ENCODE results near the gene VASN. TPM values are rescaled to one million over a fixed set of nuclear protein-coding genes. Genes with fewer than 3 reads are reported as not detected.

The VASN gene
- total RNA-seq, 1 donor from 2014 or later: 37.6 TPM

DNA sequence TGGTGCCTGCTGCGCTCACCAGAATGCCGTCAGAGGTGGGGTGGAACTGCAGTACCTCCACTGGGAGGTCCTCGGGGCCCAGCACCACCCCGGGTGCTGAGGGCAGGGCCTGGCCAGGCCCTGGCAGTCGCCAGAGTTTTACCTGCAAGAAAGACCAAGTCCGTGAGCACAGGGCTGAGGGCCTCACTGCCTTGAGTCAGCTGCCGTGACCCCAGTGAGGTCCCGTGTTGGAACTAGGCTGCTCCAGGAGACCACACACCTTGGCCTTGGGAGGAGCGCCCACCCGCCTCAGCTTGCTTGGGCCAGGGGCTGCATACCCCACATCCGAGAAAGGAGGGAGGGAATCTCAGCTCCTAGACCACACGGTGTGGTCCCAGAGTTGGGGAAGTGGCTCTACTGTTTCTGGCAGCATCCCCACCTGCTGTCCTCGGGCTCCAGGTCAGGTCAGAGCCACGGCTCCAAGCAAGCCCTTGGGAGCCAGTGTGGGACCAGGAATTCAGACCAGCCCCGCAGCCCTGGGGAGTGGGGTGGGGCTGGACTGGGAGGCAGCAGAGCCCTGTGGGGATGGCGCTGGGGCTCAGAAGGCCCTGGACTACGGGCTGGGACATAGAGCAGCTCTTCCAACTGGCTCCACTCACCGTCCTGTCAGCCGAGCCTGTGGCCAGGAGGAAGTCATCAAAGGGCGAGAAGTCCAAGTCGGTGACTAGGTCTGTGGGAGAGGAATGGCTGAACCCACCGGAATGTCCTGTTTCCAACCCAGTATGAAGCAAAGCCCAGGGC is 36.1 kb downstream of the VASN start:
- Mint-ChIP-seq H3K4me1 (peaks cover 2% of the 10 kb centered on the region), H3K4me3 (no peak overlapping the region)
- TF ChIP-seq, protein P1, sequence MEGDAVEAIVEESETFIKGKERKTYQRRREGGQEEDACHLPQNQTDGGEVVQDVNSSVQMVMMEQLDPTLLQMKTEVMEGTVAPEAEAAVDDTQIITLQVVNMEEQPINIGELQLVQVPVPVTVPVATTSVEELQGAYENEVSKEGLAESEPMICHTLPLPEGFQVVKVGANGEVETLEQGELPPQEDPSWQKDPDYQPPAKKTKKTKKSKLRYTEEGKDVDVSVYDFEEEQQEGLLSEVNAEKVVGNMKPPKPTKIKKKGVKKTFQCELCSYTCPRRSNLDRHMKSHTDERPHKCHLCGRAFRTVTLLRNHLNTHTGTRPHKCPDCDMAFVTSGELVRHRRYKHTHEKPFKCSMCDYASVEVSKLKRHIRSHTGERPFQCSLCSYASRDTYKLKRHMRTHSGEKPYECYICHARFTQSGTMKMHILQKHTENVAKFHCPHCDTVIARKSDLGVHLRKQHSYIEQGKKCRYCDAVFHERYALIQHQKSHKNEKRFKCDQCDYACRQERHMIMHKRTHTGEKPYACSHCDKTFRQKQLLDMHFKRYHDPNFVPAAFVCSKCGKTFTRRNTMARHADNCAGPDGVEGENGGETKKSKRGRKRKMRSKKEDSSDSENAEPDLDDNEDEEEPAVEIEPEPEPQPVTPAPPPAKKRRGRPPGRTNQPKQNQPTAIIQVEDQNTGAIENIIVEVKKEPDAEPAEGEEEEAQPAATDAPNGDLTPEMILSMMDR (IDR thresholded peaks at IDR 0.05; ENCODE audit: unreplicated experiment): no peak

DNA sequence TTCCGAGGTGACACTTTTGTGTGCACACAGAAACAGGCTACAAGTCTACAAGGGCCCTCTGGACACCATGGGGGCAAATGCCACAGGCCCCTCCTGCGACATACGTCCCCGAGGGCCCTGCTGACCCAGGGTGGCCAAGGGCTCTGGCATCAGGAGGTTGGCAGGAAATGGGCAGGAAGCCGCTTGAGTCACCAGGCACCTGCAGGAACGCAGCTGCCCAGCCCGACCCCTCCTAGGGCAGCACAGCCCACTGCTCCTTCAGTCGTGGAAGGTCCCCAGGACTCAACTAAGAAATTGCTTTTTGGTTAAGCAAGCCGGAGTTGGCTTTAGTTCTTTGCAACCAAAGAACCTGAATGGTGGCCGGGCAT is 36.7 kb downstream of the VASN start:
- TF ChIP-seq, protein P1 (IDR thresholded peaks at IDR 0.05; ENCODE audit: unreplicated experiment): no peak
- no peak for DNase-seq (ENCODE audit: low spot score in 2 of 2, unreplicated experiment in 2 of 2)
- Mint-ChIP-seq H3K4me1 (peaks cover 2% of the 10 kb centered on the region), H3K27ac (no peak overlapping the region), H3K9me3 (no peaks in the 10 kb centered on the region), H3K27me3 (ENCODE audit: low read depth) (no peaks in the 10 kb centered on the region), H3K4me3 (no peak overlapping the region), H3K36me3 (no peaks in the 10 kb centered on the region)

More for the DNA sequence above, 36.1 kb downstream of the VASN start:
- H3K27me3 Mint-ChIP-seq (ENCODE audit: low read depth): no peaks in the 10 kb centered on the region
- DNase-seq (ENCODE audit: low spot score in 2 of 2, unreplicated experiment in 2 of 2): no peak
- H3K9me3 Mint-ChIP-seq: no peaks in the 10 kb centered on the region
- H3K27ac Mint-ChIP-seq: no peak overlapping the region
- no peaks in the 10 kb centered on the region for H3K36me3 Mint-ChIP-seq

DNA sequence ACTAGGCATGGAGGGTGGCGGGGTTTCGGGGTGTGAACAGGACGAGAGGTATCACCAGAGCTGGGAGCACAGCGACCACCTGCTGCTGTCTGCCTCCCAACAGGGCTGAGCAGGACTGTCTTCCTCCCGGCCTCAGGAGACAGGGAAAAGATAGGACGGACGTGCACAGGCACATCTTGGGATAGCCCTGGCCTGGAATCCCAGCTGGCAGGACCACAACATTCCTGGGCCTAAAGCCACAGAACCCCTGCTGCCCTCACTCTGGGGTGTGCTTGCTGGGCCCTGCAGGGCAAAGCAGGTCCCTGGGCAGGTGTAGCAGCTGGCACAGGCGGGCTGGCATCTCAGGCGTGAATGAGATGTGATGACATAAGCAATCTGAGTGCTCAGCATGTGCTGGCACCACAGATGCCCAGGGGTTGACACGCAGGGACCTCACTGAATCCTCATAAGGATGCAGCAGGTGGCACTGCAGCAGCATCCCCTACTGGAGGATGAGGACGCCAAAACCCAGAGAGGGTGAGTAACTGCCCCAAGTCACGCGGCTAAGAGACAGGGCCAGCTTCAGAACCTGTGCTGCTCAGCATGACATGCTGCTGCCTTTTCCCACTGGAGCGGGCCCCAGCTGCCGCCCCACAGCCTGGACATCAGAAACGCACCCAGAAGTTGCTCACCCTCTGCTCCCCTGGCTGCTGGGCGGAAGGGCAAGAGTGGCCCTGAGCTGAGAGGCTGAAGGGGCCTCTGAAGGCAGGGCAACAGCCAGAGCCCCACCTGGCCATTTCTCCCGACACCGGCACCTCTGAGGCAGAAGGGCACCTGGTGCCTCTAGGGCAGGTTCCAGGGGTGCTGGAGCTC is 37.7 kb downstream of the VASN start:
- Mint-ChIP-seq H3K27me3 (ENCODE audit: low read depth) (no peaks in the 10 kb centered on the region), H3K27ac (no peak overlapping the region), H3K36me3 (no peaks in the 10 kb centered on the region), H3K4me1 (peaks cover under 1% of the 10 kb centered on the region), H3K4me3 (no peak overlapping the region), H3K9me3 (no peaks in the 10 kb centered on the region)
- DNase-seq (ENCODE audit: low spot score in 2 of 2, unreplicated experiment in 2 of 2): no peak
- TF ChIP-seq, protein P1 (IDR thresholded peaks at IDR 0.05; ENCODE audit: unreplicated experiment): no peak

DNA sequence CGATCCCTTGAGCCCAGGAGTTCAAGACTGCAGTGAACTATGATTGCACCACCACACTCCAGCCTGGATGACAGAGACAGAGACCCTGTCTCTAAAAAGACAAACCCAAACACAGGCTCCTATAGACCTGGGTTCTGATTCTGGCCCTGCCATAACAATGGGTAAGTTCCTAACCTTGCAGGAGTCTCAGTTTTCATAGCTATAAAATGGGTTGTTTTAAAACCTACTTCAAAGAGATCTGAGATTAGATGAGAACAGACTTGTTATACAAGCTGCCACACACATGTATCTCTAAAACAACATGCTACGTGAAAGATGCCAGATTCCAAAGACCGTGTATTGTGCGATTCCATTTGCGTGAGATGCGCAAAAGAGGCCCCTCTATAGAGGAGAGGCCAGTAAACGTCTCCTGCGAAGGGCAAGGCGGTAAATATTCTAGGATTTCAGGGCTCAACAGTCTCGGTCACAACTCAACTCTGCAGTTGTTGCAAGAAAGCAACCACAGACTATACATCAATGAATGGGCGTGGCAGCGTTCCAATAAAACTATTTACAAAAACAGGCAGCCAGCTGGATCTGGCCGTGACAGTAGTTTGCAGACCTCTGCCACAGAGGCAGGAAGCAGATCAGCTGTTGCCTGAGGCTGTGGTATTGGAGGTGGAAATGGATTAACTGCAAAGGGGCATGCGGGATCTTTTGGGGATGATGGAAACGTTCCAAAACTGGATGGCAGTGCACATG is 38.9 kb downstream of the VASN start:
- no peak for DNase-seq (ENCODE audit: low spot score in 2 of 2, unreplicated experiment in 2 of 2)
- Mint-ChIP-seq H3K9me3 (no peaks in the 10 kb centered on the region), H3K4me1 (peaks cover 5% of the 10 kb centered on the region), H3K4me3 (no peak overlapping the region), H3K27ac (no peak overlapping the region), H3K27me3 (ENCODE audit: low read depth) (no peaks in the 10 kb centered on the region), H3K36me3 (no peaks in the 10 kb centered on the region)
- TF ChIP-seq, protein P1 (IDR thresholded peaks at IDR 0.05; ENCODE audit: unreplicated experiment): no peak

DNA sequence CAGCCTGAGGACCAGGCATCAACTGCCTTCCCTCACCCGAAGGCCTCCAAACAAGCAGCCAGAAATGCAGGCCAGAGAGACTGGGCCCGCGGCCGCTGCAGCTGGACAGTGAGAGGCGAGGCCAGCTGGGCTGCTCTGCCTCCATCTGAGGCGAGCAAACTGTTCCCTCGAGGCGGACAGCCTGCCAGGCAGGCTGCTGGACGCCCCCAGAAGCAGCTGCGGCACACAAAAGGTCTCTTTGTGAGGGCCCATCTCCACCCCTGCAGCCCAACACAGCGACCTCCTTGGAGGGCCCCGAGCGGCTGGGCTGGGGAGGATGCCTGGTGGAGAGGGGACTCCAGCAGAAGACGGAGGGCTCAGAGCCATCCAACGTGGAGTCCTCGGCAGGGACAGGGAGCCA is 40.0 kb downstream of the VASN start:
- TF ChIP-seq, protein P1 (IDR thresholded peaks at IDR 0.05; ENCODE audit: unreplicated experiment): no peak
- H3K27ac Mint-ChIP-seq: no peak overlapping the region
- no peak overlapping the region for H3K4me3 Mint-ChIP-seq
- no peaks in the 10 kb centered on the region for H3K36me3 Mint-ChIP-seq
- H3K4me1 Mint-ChIP-seq: peaks cover 8% of the 10 kb centered on the region
- no peaks in the 10 kb centered on the region for H3K9me3 Mint-ChIP-seq
- no peaks in the 10 kb centered on the region for H3K27me3 Mint-ChIP-seq (ENCODE audit: low read depth)
- DNase-seq (ENCODE audit: low spot score in 2 of 2, unreplicated experiment in 2 of 2): no peak
